NCI-H69 (cell line): Measurements from ENCODE around the gene RER1.

Experiments used
- DNase-seq: peaks from one replicate; lab custom pipeline; 2025; lab: John Stamatoyannopoulos, UW

Gene RER1

DNA sequence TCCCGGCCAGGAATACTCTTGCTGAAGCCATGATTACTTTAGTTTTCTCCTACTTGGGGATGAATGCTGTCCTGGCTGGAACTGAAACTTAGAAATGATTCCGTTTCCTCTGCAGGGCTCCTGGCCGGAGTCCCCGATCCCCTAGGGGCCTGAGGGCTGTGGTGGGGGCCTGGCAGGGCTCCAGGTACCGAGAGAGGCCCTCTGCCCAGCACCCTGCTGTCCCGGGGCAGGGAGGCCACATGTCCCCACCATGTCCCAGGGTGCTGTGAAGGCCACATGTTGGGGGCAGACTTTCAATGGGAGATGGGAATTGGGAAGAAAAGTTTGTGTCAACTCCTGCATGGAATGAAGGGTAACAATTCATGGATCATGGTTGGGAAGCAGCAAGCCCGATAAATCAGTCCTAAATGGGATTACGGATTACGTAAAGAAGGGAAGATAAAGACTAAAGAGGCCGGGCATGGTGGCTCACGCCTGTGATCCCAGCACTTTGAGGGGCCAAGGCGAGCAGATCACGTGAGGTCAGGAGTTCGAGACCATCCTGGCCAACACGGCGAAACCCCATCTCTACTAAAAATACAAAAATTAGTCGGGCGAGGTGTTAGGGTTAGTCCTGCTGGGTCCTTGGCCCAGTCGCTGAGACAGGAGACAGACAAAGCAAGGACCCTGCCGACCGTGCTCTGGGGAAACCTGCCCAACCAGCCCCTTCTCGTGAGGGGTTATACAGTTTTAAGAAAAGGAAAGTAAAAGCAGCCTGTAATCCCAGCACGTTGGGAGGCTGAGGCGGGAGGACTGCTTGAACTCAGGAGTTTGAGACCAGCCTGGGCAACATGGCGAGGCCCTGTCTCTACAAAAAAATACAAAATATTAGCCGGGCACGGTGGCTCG lies 37.8 kb upstream of the RER1 start:
- DNase-seq = no peak

DNA sequence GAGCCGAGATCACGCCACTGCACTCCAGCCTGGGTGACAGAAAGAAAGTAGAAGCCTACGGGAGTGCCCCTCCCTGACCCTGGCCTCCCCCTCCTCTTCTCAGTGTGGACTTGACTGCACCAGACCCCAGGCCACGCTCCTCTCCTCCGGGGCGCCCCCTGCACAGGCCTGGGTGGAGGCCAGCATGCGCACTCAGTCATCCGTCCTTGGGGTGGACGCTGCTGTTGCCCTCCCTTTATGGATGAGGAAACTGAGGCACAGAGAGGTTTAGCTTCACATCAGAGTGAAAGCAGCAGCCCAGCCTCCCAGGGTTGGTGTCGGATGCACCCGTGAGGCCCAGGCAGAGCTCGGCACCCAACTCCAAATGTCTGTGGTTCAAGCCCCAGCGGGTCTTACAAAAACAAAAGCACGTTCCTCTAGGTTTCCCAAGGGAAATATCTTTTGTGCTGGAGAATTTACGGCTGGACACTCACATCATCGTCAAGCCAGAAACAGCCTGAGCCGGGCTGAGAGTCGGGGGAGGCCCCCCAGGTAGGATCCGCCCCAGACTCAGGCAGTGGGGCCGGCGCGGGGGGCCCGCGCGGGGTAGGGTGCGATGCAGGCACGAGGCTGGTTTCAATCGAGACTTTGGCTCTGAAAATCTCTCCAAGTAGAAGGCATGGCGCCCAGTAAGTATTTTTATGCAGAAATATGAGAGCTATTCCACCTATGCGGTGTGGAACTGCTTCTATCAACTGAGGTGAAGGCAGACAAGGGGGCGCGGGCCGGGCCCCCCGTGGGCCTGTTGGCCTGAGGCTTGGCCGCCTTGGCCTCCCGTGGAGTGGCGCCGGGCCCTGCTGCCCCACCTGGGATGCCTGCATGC lies 36.9 kb upstream of the RER1 start:
- DNase-seq = no peak

DNA sequence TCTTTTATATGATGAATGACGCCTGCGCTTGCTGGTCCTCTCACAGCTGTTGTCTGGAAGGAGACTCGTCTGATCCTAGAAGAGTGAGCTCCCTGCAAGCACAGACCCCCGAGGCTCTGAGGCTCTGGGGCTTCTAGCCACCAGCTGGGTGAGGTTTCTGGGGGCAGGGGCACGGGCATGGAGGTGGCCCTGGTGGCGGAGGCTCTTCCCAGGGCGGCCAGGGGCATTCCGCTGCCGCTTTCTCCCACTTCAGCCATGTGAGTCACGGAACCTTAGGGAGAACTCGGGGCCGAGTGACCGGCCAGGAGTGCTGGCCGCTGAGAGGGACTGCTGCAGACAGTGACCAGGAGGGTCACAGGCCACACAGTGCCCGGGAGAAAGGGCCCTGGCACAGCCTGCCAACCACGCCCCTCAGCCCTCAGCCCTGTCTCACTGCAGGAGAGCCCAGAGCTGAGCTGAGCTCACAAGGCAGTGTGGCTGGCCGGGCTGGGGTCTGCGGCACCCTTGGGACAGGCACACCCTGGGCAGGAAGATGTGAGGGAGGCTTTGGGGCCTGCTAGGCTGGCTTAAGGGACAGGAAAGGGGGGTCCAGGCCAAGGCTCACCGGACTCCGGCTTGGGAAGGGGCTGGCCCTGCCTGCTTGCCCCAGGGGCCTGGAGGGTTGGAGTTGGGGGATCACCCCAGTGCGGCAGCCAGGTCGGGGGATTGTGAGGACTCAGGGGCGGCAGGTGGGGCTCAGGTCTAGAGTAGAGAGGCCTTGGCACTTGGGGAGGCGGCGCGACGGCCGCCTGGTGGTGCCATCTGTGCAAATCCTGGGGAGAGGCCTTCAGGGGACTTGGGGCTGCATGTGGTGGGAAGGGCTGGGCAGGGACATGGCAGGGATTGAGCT lies 36.0 kb upstream of the RER1 start:
- DNase-seq = no peak

DNA sequence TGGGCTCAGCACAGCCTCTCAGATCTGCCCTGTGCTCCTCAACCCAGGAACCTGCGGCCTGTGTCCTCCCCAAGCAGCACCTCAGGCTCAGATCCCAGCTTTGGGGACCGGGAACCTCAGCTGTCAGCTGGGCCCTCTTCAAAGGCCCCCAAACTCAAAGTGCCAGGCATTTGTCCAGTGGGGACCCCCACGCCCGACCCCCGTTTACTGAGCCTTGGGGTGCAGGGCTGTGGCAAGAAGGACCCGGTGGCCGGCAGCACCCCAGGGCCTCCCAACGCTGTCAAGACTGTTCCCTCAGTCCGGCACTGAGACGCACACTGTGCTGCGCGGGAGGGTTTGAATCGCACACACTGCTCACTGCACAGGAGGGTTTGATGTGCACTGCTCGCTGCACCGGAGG lies 35.2 kb upstream of the RER1 start:
- DNase-seq = no peak

DNA sequence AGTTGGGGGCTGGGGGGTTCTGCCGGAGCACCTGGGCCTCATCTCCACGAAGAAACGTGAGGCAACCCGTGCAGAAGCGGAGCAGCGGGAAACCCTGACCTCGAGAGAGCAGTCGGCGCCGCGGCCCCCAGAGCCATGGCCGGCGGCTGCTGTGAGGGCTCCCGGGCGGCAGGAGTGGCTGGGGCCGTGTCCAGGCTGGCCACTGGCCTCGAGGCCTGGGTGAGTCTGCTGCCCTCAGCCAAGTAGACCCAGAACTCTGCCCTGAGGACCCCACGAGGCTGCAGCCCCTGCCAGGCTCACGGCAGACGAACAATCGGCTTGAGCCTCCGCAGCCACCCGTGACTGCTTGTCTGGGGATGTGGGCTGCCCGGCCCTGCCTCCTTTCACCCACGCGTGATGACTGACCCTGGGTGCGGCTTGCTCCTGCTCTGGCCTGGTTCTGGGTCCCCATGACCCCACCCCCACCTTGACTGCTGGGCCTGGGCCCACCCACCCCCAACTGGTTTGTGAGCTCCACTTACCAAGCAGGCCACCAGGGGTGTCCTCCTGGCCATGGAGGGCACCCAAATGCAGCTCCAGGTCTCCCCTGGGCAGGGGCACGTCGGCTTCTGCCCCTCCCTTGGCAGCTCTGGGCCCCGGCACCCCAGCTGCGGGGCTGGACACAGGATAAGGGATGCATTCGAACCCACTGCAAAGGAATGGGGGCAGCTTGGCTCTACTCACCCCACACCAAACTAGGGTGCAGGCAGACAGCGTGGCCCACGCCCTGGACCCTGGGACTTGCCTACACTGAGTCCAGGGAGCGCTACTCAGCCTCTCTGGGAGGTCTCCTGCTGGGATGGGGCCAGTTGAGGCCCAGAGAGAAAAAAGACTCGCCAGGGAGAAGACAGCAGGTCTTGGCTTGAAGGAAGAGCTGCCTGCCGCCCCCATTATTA lies 34.5 kb upstream of the RER1 start:
- DNase-seq = no peak

DNA sequence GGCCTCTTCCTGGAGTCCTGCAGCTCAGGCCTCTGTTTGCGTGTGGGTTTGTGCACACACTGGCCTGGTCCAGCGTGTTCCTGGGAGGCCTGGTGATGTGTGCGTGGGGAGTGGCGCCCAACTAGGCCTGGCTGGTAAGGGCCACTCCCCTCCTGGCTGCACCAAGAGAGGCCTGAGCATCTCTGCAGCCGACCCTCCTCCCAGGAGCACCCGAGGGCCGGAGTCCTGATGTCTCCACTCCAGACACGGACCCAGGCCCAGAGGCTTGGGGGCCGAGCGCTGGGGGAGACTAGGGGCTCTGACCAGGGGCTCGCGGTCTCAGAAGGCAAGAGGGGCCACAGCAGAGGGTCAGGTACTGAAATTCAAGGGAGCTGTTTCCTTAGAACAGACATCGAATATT lies 33.6 kb upstream of the RER1 start:
- no peak for DNase-seq

DNA sequence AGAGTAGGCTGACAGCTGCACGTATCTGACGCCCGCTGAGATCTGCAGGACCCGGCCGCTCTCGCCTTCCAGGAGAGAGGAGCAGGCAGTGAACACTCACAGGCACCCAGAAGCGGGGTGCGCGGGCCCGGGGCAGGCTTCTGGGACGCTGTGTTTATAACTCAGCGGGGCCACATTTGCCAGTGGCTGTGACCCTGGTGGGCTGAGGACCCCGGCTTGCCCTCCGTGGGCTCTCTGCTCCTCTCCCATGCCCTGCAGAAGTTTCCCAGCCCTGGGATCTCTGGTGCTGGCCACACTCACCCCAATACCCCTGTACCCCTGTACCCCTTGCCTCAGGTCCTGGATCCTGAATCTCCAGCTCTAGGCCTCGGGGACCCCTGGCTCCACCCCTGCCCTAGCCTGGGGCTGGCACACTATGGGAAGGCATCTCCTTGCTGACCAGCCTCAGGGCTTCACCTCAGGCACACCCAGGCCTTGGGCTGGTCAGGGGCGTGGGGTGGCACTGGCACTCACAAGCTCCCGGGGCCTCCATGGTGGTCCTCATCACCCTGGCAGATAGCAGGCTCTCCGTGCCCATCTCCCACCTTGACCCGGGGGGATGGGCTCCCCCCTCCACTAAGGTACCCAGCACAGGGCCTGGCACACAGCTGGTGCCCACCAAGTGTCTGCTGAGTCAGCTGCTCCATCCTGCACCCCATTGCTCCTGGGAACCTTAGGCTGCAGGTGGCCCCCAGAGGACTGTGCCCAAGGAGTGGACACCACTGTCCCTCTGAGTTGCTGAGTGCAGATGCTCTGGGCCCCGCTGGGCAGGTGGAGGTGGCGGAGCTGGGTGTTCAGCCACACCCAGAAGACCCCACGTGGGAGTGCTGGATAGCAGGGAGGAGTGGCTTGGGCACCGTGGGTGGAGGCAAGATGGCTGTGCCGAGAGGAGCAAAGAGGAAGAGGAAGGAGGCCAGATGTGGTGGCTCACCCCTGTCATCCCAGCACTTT lies 32.7 kb upstream of the RER1 start:
- DNase-seq = no peak

DNA sequence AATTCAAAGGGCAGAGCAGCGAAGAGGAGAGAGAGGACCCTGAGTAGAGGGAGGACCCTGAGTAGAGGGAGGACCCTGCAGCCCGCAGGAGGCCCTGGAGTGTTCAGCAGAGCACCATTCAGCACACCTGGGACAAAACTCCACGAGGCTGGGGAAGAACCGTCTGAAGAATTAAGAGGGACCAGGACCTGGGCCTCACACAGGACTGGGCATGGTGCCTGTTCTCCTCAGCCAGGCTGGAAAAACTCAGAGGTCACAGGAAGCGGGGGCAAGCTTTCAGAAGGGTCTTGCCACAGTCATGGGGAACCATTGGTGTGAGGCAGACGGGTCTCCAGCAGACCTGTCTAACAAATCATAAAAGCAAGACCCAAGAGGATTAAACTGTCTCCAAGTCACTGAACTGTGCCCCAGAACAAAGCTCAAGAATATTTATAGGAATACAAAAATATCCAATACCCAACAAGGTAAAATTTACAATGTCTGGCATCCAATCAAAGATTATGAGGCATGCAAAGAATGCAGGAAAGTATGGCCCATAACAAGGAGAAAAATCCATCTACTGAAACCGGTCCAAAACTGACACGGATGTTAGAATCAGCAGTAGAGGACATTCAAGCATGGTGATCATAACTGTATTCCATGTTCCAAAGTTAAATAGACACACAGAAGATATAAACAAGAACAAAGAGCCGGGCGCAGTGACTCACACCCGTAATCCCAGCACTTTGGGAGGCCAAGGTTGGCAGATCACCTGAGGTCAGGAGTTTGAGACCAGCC lies 30.9 kb upstream of the RER1 start:
- DNase-seq = no peak

DNA sequence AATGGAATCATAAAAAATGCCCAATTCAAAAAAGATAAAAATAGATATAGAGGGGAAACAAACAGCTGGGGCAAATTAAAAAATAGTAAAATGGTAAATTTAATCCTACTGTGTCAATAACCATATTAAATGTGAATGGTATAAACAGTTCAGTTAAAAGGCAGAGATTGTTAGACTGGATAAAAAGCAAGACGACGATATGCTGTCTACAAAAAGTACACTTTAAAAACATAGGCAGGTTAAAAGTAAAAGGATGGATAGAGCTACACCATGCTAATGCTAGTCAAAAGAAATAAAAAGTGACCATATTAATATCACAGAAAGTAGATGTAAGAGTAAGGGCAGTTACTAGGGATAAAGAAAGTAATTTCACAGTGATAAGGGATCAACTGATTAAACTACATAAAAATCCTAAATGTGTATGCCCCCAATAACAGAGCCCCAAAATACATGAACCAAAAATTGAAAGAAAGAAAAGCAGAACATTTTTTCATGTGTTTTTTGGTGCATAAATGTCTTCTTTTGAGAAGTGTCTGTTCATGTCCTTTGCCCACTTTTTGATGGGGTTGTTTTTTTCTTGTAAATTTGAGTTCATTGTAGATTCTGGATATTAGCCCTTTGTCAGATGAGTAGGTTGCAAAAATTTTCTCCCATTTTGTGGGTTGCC lies 27.7 kb upstream of the RER1 start:
- DNase-seq = no peak

DNA sequence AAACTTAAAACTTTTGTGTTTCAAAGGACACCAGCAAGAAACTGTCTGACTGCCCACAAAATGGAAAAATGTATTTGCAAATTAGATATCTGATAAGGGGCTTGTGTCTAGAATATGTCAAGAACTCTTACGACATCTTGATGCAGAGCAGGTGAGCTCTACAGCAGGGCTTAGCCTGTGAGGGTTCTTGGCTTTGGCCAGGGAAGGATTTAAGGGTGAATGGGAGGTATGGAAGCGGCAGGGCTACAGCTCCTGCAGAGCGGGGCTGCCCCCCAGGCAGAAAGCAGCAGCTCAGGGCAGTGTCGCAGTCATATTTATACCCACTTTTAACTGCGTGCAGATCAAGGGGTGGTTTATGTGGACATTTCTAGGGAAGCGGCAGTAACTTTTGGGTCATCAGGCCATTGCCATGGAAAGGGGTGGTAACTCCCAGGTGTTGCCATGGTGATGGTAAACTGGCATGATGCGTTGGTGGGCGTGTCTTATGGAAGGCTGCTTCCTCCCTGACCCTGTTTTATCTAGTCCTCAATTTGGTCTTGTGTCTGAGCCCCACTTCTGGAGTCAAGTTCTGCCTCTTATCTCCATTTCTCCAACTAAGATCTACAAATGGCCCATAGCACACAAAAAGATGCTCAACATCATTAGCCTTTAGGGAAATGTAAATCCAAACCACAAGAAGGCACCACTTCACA lies 23.4 kb upstream of the RER1 start:
- DNase-seq = no peak

DNA sequence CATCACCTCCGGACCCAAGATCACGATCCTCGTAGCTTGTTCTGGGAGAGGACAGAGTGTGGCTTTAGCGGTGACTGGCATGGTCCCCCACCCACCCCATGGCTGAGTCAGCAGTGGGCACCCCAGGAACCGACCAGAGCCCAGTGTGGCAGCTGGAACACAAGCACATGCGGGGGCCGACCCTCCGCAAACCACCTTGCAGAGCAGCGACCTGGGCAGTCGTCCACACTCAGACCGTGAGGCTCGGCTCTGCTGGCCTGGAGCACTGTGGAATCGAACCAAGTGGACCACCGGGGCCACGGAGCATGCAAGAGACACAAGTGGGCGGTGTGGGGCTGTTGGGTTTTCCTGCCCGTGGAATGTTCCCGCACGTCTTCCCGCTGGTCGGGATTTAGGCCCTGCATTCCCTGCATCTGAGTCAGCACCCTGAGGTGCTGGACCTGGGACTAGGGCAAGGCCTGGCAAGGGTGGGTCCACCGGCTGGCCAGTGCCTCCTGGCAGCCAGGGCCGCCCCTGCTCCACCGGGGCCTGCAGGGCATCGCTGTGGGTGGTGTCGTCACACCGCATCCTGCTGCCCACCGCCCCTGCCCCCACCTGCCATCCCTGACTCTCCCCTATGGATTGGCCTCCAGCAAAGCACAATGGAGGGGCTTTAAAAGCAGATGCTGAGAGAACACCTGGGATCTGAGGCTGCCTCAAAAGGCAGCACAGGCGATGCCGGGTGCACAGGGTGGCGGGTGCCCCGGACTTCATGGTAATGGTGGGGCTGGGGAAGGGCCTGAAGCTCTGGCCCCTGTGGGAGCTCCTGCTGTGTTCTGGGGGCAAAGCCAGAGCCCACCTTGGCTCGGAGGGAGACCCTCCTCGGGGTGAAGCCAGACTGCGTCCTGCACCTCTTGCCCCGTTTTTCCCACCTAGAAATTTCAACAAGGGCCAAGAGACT lies 18.8 kb upstream of the RER1 start:
- DNase-seq = no peak

DNA sequence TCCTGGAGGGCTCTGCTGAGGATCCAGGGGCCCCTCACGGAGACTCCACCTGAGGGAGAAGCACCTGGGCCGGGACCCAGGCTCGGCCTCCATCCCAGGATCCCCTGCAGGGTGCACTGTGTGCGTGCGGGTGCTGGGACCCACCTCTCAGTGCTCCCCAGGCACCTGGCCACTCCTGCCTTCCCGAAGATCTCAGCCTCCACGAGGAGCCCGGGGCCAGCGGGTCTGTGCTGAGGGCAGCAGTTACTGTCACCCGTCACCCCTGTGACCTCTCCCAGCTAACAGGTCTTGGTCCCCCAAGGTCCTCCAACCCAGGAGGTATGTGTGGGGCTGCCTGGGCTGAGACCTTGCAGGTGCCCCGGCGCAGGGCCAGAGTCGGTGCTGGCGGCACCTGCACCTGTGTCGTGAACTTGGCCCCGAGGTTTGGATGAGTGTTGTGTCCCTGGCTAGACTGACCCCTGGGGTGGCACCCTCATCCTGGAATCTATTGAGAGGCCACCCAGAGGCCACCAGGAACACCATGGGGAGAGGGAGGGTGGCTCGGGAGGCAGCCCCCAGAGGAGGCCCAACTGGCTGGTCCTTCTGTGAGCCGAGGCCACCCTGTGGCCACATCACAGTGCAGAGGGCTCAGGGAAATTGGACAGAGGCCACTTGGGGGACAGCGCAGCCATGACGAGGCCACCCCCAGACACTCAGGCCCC lies 17.9 kb upstream of the RER1 start:
- DNase-seq = no peak

DNA sequence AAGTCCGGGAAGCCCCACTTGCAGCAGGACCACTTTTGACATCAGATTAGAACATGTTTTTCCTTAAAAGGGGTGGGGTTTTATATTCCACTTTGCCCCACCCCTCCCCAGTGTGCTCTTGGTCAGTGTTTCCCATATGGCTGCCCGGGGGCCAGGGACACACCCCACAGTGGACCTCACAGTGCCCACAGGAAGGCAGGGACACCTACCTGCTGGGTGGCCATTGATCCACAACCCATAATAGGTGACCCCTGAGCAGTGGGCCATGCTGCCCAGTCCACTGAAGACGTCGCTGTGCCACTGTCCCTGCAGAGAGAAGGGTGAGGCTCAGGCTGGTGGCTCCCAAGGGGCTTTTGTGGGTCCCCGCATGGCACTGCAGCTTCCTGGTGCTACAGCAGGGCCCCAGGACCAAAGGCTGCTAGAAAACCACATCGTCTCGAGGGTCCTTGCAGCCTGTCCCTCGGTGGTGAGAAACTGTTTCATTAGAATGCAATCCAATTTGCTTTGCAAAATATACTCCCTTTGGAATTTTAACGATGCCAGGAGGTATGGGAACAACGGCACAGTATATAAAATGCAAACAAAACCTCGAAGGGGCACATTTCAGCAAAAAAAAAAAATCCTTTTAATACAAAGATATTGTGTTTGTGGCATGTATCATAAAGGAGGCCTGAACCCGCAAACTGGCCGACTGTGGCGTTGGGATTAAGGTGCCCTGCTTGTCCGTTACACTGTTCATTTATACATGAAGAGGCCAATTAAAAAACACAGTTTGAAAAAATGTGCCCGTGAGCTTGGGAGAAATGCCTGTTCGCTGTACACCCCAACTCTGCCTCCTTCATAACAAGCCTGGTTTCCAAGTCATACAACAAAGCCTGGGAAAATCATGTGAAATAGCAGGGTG lies 17.1 kb upstream of the RER1 start:
- DNase-seq = no peak

DNA sequence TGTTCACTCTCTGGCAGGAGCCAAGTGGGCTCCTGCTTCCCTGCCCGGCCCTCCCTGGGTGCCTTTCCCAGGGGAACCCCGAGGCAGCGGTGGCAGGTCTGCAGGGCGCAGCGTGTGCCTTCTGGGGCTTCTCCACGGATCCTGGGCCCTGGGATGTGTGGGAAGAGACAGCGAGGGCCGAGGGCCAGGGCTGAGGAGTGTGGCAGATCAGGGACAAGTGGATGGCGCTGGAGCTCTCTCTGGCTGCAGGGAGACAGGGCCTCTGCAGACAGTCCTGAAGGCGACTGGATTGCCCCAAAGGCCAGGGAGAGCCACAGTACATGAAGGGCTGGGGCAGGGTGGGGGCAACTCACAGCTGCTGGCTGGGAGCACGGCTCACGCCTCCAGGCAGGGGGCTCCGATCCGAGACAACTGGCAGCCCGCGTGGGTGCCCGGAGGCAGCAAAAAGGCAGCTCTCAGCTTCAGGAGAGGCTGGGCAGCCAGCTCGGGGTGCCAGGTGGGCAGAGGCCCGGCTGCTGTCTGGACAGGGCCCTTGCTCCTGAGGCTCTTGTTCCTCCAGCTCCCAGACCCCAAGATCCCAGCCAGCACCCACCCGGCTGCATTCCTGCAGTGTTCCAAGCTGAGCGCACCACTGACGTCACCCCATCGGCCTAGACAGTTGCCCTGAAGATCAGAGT lies 16.3 kb upstream of the RER1 start:
- no peak for DNase-seq

DNA sequence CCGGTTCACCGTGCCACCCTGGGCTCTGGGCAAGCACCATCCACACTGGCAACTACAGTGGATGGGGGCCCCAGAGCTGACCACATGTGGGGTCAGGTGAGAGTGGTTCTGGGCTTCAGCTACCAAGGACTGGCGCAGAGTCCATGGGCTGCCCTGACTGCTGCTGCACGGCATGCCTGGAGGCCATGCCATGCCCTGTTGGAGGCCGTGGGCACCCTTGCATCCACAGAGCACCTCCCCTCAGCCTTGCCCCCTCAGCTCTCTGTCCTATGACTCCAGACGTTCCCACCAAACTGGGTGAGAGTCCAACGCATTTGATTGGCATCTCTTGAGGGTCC lies 15.7 kb upstream of the RER1 start:
- DNase-seq = no peak
